ENCODE results near the gene UNC93A. TPM values are rescaled to one million over a fixed set of nuclear protein-coding genes. Genes with fewer than 3 reads are reported as not detected.
"Not testable (repeated sequence)": the region's sequence is repeated elsewhere in the genome, so short reads cannot be mapped to it uniquely, and the experiment has no call there.

UNC93A gene
- total and polyA plus RNA-seq, 7 donors = 0.45 TPM; not detected in 6

- Histone ChIP-seq H3K4me3 (no peak overlapping the region), H3K4me1 (no peaks in the 10 kb centered on the region), H3K36me3 (no peaks in the 10 kb centered on the region), H3K27ac (no peak overlapping the region), H3K27me3 (no peaks in the 10 kb centered on the region), H3K9me3 (no peaks in the 10 kb centered on the region)
- intact Hi-C loops (cut with DNase I) = loop anchor here (5.0 kb wide), 1 partner anchor 45 kb away; no protein-coding TSS in a partner anchor
- 57 to 70% methylated on average over 13 of the region's 13 CpGs for WGBS, 2 donors
- DNase-seq = no peak
- TF ChIP-seq, protein P1, sequence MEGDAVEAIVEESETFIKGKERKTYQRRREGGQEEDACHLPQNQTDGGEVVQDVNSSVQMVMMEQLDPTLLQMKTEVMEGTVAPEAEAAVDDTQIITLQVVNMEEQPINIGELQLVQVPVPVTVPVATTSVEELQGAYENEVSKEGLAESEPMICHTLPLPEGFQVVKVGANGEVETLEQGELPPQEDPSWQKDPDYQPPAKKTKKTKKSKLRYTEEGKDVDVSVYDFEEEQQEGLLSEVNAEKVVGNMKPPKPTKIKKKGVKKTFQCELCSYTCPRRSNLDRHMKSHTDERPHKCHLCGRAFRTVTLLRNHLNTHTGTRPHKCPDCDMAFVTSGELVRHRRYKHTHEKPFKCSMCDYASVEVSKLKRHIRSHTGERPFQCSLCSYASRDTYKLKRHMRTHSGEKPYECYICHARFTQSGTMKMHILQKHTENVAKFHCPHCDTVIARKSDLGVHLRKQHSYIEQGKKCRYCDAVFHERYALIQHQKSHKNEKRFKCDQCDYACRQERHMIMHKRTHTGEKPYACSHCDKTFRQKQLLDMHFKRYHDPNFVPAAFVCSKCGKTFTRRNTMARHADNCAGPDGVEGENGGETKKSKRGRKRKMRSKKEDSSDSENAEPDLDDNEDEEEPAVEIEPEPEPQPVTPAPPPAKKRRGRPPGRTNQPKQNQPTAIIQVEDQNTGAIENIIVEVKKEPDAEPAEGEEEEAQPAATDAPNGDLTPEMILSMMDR (IDR thresholded peaks at IDR 0.05) = no peak
- TF ChIP-seq POLR2A (IDR thresholded peaks at IDR 0.05) (no peak), EP300 (IDR thresholded peaks at IDR 0.05) (no peak), POLR2AphosphoS5 (IDR thresholded peaks at IDR 0.05) (no peak)
Observed at GRCh38 chr6:167276772-167277533, 14.2 kb upstream of the UNC93A start.

DNA sequence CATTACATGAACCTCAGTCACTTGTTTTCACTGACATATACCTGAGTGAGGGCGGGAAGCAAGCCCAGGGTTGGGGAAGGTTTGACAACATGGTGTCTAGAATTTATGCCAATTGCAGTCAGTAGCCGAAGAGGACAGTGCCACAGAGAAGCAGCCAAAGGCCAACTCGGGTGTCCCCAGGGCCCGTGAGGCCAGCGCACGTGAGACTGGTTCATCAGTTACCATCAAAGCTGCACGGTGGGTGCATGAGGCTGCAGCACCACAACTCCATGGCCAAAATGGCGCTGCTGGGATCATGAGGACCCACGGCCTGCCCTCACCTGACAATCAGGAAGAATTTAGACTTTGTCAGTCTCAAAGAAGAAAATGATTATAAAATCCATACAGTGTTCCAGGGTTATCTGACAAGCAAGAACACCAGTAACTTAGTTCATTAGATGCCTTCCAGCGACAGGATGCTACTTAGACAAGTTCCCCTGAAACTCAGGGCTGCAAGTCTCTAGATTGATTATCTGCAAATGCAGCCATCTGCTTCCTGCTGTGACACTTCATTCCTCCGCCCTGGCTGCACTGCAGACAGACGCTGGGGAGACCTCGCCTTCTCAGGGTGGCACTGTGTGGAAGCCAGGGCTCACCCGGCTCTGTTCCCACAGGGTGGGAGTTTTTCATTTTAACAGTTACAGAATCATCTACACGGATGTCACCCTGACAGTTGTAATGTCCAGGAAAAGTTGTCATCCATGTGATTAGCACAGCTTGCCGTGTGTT lies 12.8 kb upstream of the UNC93A start:
- not testable (repeated sequence) for H3K9me3 ChIP-seq, H3K4me1 ChIP-seq, H3K4me3 ChIP-seq, H3K27ac ChIP-seq, H3K36me3 ChIP-seq, H3K27me3 ChIP-seq, DNase-seq
- 77 to 84% methylated on average over 13 of the region's 16 CpGs for WGBS, 2 donors
- intact Hi-C loops (cut with DNase I) = loop anchor here (5.0 kb wide), 1 partner anchor 46 kb away; no protein-coding TSS in a partner anchor

GRCh38 chr6:167279766-167280446 lies 11.2 kb upstream of the UNC93A start:
- WGBS, 2 donors = 86 to 91% methylated on average over 3 of the region's 3 CpGs
- intact Hi-C loops (cut with DNase I) = loop anchor here (5.0 kb wide), 1 partner anchor 48 kb away; no protein-coding TSS in a partner anchor
- TF ChIP-seq, protein P1 (IDR thresholded peaks at IDR 0.05) = no peak
- TF ChIP-seq POLR2AphosphoS5 (IDR thresholded peaks at IDR 0.05) (no peak), POLR2A (IDR thresholded peaks at IDR 0.05) (no peak), EP300 (IDR thresholded peaks at IDR 0.05) (no peak)

DNA sequence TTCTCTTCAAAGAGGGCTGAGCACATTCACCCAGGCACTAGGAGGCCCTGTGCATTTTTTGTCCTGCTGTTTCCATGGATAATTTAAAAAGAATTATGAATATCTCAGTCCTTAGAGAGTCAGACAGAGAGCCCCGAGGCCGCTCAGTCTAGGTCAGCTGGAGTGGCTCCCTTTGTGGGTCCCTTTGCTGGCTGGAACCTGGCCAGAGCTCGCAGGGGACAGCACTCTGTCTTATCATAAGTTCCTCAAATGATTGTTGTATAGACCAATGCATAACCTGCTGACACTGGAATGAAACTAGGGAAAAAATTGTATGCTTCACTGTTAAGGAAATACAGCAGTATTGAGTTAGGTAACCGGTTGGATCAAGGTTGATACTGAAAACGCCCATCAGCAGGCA lies 10.6 kb upstream of the UNC93A start:
- H3K36me3 ChIP-seq; DNase-seq; H3K27ac ChIP-seq; H3K4me3 ChIP-seq; H3K9me3 ChIP-seq; H3K4me1 ChIP-seq; intact Hi-C loops (cut with DNase I); H3K27me3 ChIP-seq: not testable (repeated sequence)
- WGBS, 2 donors = 65 to 67% methylated on average over 5 of the region's 5 CpGs

More at GRCh38 chr6:167279766-167280446, 11.2 kb upstream of the UNC93A start:
- no peak overlapping the region for H3K27ac ChIP-seq
- no peaks in the 10 kb centered on the region for H3K27me3 ChIP-seq
- H3K36me3 ChIP-seq = no peaks in the 10 kb centered on the region
- no peaks in the 10 kb centered on the region for H3K4me1 ChIP-seq
- H3K9me3 ChIP-seq = no peaks in the 10 kb centered on the region
- H3K4me3 ChIP-seq = no peak overlapping the region
- DNase-seq = no peak

DNA sequence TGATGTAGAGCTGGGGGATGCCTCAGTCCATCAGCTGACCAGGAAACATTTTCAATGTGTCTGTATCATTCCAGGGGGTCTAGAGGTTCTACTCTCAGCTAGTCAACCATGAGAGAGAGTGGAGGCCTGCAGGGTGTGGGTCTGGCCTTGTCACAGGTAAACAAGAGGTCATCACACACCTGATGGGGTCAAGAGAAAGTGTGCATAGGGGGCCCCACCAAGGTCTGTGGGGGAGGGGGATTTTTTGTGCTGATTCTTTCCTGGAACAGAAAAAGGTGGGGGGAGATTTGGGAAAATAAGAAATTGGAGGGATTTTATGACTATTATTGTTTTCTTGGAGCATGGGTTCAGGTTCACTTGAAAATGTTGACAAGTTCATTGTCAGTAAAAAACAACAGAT lies 8.9 kb upstream of the UNC93A start:
- no peak overlapping the region for H3K4me3 ChIP-seq
- H3K36me3 ChIP-seq = no peaks in the 10 kb centered on the region
- no peak overlapping the region for H3K27ac ChIP-seq
- no peak for DNase-seq
- H3K27me3 ChIP-seq = no peaks in the 10 kb centered on the region
- TF ChIP-seq, protein P1 (IDR thresholded peaks at IDR 0.05) = no peak
- TF ChIP-seq POLR2AphosphoS5 (IDR thresholded peaks at IDR 0.05) (no peak), POLR2A (IDR thresholded peaks at IDR 0.05) (no peak), EP300 (IDR thresholded peaks at IDR 0.05) (no peak)
- no peaks in the 10 kb centered on the region for H3K9me3 ChIP-seq
- no peaks in the 10 kb centered on the region for H3K4me1 ChIP-seq
- intact Hi-C loops (cut with DNase I) = no loop called here

- H3K27ac ChIP-seq; H3K4me1 ChIP-seq; H3K4me3 ChIP-seq; H3K9me3 ChIP-seq; H3K27me3 ChIP-seq; H3K36me3 ChIP-seq; DNase-seq; intact Hi-C loops (cut with DNase I): not testable (repeated sequence)
- 92 to 94% methylated on average over 12 of the region's 13 CpGs for WGBS, 2 donors
Observed at GRCh38 chr6:167284565-167284964, 6.5 kb upstream of the UNC93A start.
